Colonic mucosa (tissue), 4 donors: ENCODE results near the gene CLTCL1. TPM values are rescaled to one million over a fixed set of nuclear protein-coding genes. Genes with fewer than 3 reads are reported as not detected.

ENCODE experiments used
- DNase-seq: peaks from one replicate; pipeline ENCODE4 v3.0.0-alpha.2; 2020
- H3K27ac ChIP-seq: fragments of 200-600 bp; one replicate; pipeline ENCODE4 v1.8.0; 2021
- H3K27me3 ChIP-seq: fragments of 200-600 bp; one replicate; pipeline ENCODE4 v1.8.0; 2021
- H3K36me3 ChIP-seq: fragments of 200-600 bp; one replicate; pipeline ENCODE4 v1.8.0; 2021
- H3K4me1 ChIP-seq: fragments of 200-600 bp; one replicate; pipeline ENCODE4 v1.8.0; 2021; ENCODE audit warnings: mild to moderate bottlenecking
- H3K4me3 ChIP-seq: fragments of 200-600 bp; one replicate; pipeline ENCODE4 v1.8.0; 2021
- H3K9ac ChIP-seq, 2 donors: one replicate each; pipeline ENCODE4 v1.7.0; 2013; ENCODE audit warnings: control low read depth in 2 of 2, low read depth in 2 of 2, low read length in 2 of 2
- H3K9me3 ChIP-seq: fragments of 200-600 bp; one replicate; pipeline ENCODE4 v1.8.0; 2021
- intact Hi-C: fragments of 100-400 bp; cut with DNase I; formaldehyde crosslinking; loops from one replicate; pipeline ENCODE4 v1.14.1; 2022
- total RNA-seq, 2 donors: library from RNA; stranded (reverse); fragmentation: NEBNext Ultra II Directional in 1 of 2; extraction: Animal tissue kit (Norgen Biotek cat#: 25700) in 1 of 2; gene quantifications; one replicate each; pipeline ENCODE4 v1.2.1, GENCODE V29; 2021
- TF ChIP-seq, protein P1 (sequence below): fragments of 200-600 bp; IDR thresholded peaks from one replicate; pipeline ENCODE4 v1.8.0; 2022; ENCODE audit warnings: antibody characterized with exemption, mild to moderate bottlenecking
- donor health status: healthy.
- donor health status: DM: no; HTN: no; CAD: no.
- donor health status: DM: no; HTN: no; CAD: no.

Gene CLTCL1
- total RNA-seq, 2 donors from 2014 or later: 3.4 to 3.5 TPM

DNA sequence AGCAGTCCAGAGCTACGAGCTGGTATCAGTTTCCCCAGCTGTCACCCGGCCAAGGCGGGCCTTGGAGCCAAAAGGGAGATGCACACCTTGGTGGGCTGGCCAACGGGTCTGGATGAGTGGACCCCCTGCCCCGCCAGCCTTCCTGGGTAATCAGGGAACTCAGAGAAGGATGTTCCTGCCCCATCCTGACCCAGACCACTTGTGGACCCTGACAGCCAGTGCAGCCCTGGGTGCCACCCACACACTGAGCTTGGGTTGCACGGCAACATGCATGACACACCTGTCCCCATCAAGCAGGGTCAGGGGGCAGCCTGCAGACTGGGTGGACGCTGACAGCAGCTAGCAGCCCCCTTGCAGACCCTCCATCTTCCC is 121.6 kb downstream of the CLTCL1 start:
- H3K9me3 ChIP-seq: no peaks in the 10 kb centered on the region
- no peaks in the 10 kb centered on the region for H3K36me3 ChIP-seq
- peaks cover 23% of the 10 kb centered on the region for H3K27me3 ChIP-seq
- no peak overlapping the region for H3K27ac ChIP-seq
- TF ChIP-seq, protein P1, sequence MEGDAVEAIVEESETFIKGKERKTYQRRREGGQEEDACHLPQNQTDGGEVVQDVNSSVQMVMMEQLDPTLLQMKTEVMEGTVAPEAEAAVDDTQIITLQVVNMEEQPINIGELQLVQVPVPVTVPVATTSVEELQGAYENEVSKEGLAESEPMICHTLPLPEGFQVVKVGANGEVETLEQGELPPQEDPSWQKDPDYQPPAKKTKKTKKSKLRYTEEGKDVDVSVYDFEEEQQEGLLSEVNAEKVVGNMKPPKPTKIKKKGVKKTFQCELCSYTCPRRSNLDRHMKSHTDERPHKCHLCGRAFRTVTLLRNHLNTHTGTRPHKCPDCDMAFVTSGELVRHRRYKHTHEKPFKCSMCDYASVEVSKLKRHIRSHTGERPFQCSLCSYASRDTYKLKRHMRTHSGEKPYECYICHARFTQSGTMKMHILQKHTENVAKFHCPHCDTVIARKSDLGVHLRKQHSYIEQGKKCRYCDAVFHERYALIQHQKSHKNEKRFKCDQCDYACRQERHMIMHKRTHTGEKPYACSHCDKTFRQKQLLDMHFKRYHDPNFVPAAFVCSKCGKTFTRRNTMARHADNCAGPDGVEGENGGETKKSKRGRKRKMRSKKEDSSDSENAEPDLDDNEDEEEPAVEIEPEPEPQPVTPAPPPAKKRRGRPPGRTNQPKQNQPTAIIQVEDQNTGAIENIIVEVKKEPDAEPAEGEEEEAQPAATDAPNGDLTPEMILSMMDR: no peak
- intact Hi-C loops: no loop called here
- H3K9ac ChIP-seq: peak overlapping the region in 1 of 2 donors; percentile 24
- no peak for DNase-seq
- H3K4me3 ChIP-seq: no peak overlapping the region
- H3K4me1 ChIP-seq: peaks cover 31% of the 10 kb centered on the region

DNA sequence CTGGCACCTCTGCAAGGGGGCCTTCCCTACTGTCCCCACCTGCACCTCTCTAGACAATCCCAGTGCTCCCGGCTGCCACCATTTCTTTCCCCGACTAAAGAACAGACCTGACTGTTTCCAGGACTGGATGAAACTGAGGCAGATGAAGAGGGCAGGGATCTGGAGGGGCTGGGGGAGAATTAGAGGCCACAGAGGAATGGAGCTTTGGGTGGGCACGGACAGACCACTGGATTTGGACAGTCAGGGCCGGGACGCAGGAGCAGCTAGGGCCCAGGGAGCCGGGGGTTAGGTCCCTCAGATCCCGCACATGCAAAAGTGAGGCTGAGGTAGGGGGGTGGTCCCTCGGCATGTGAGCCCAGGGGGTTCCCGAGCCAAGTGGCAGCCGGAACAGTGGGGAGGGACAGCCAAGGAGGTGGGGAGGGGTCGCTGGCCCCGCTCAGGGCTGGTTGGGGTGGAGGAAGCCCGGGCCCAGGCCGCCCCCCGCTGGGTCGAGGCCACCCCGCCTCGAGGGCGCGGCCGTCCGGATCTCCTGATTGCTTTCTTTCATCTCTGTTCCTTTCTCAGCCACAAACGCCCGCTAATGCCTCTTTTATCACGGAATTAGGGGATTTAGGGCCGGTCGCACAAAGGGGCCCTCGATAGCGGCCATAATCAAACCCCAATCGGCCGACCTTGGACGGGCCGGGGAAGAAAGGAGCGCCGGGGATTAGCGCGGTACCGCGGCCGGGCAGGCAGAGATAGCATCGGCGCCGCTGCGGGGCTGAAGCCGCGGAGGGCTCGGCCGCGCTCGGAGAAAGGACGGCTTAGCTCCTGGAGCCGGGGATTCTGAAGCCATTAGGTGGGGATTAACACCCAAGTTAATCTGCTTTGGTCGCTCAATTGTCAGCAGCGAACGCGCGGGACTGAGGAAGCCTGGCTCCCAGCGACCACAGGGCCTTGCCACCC is 122.2 kb downstream of the CLTCL1 start:
- Histone ChIP-seq H3K4me3 (peak overlapping the region; percentile 21), H3K9me3 (no peaks in the 10 kb centered on the region), H3K27ac (no peak overlapping the region), H3K4me1 (peaks cover 31% of the 10 kb centered on the region), H3K36me3 (no peaks in the 10 kb centered on the region), H3K27me3 (peaks cover 23% of the 10 kb centered on the region), H3K9ac (no peak overlapping the region)
- DNase-seq: no peak
- TF ChIP-seq, protein P1: no peak
- intact Hi-C loops: no loop called here

GRCh38 chr22:19168088-19168890 is 123.2 kb downstream of the CLTCL1 start:
- Histone ChIP-seq H3K4me1 (peaks cover 29% of the 10 kb centered on the region), H3K9me3 (no peaks in the 10 kb centered on the region), H3K27ac (no peak overlapping the region), H3K27me3 (peaks cover 23% of the 10 kb centered on the region), H3K4me3 (no peak overlapping the region), H3K9ac (no peak overlapping the region), H3K36me3 (no peaks in the 10 kb centered on the region)
- no peak for DNase-seq
- TF ChIP-seq, protein P1: no peak
- intact Hi-C loops: no loop called here

DNA sequence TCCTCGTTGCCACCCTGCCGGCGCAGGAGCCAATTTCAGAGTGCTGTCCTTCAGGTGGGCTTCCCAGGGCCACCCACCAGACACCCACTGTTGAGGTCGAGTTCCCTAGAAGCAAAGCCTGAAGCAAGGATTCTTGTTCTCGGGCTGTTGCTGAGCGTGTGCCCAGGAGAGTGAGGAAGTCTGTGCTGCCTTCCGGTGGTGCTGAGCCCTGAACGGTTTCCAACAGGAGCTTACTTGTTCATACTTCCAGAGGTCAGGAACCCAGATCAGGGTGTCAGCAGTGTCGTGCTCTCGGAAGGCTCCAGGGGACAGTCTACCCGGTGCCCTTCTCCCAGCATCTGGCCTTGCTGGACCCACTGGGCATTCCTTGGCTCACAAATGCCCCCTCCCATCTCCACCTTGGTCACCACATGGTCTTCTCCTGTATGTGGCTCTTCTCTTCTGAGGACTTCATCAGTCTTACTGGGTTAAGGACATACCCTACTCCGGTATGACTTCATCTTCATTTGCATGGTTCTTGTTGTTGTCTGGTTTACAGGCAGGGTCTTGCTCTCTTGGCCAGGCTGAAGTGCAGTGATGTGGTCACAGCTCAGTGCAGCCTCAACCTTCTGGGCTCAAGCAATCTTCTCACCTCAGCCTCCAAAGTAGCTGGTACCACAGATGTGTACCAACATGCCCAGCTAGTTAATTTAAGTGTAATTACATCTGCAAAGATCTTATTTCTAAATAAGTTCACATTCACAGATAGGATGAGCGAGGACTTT is 124.2 kb downstream of the CLTCL1 start:
- TF ChIP-seq, protein P1: no peak
- no peak overlapping the region for H3K4me3 ChIP-seq
- no peak overlapping the region for H3K27ac ChIP-seq
- no peak overlapping the region for H3K9ac ChIP-seq
- no peak for DNase-seq
- H3K36me3 ChIP-seq: no peaks in the 10 kb centered on the region
- no peaks in the 10 kb centered on the region for H3K9me3 ChIP-seq
- H3K4me1 ChIP-seq: peaks cover 21% of the 10 kb centered on the region
- intact Hi-C loops: no loop called here
- peaks cover 23% of the 10 kb centered on the region for H3K27me3 ChIP-seq

DNA sequence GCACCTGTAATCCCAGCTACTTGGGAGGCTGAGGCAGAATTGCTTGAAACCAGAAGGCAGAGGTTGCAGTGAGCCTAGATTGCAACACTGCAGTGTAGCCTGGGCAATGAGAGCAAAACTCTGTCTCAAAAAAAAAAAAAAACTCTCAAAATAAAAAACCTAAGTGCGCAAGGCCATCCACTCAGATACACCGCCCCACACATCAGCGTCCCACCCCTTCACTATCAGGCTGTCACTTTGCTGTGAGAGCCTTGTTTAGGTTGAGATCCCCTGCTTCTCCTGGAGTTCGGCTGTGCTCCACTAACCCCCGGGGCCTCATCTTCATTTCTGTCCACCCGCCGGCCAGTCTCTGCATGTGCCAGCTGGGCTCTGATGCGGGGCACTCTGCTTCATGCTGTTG is 125.1 kb downstream of the CLTCL1 start:
- TF ChIP-seq, protein P1: no peak
- Histone ChIP-seq H3K9me3 (no peaks in the 10 kb centered on the region), H3K4me1 (peaks cover 20% of the 10 kb centered on the region), H3K36me3 (no peaks in the 10 kb centered on the region), H3K4me3 (no peak overlapping the region), H3K27ac (no peak overlapping the region), H3K27me3 (peaks cover 23% of the 10 kb centered on the region), H3K9ac (no peak overlapping the region)
- no peak for DNase-seq
- intact Hi-C loops: no loop called here
